GM23248 (cell line): Measurements from ENCODE around the gene LMO7. TPM values are rescaled to one million over a fixed set of nuclear protein-coding genes. Genes with fewer than 3 reads are reported as not detected.
A peak's percentile ranks its signal among the peaks of the same experiment; 100 is the strongest.

Experiments
- DNase-seq: peaks from one replicate; pipeline ENCODE4 v3.0.0-alpha.2; 2015
- H2AFZ ChIP-seq: fragments of 200-600 bp; sonication (generic); 2 replicates; pipeline ENCODE4 v1.6.1; 2016; ENCODE audit warnings: antibody characterized with exemption
- H3F3A ChIP-seq: fragments of 200-600 bp; sonication (generic); 2 replicates; pipeline ENCODE4 v1.6.1; 2016; ENCODE audit warnings: mild to moderate bottlenecking, antibody characterized with exemption, mixed run types; ENCODE audit not compliant: insufficient read depth
- H3K27ac ChIP-seq: fragments of 200-600 bp; sonication (generic); 2 replicates; pipeline ENCODE4 v1.5.1; 2016; ENCODE audit warnings: mild to moderate bottlenecking
- H3K27me3 ChIP-seq: fragments of 200-600 bp; sonication (generic); replicated peaks from 2 replicates; pipeline ENCODE4 v1.6.1; 2016; ENCODE audit warnings: mild to moderate bottlenecking; ENCODE audit not compliant: insufficient read depth
- H3K36me3 ChIP-seq: fragments of 200-600 bp; sonication (generic); 2 replicates; pipeline ENCODE4 v1.6.1; 2016; ENCODE audit warnings: low read depth, mild to moderate bottlenecking
- H3K4me1 ChIP-seq: fragments of 200-600 bp; sonication (generic); 2 replicates; pipeline ENCODE4 v1.6.1; 2016; ENCODE audit warnings: mild to moderate bottlenecking; ENCODE audit not compliant: insufficient read depth
- H3K4me2 ChIP-seq: fragments of 200-600 bp; sonication (generic); one replicate; pipeline ENCODE4 v1.6.1; 2016; ENCODE audit warnings: mild to moderate bottlenecking; ENCODE audit not compliant: unreplicated experiment
- H3K4me3 ChIP-seq: fragments of 200-600 bp; sonication (generic); 2 replicates; pipeline ENCODE4 v1.5.1; 2016; ENCODE audit warnings: mild to moderate bottlenecking
- H3K79me2 ChIP-seq: fragments of 200-600 bp; sonication (generic); 2 replicates; pipeline ENCODE4 v1.6.1; 2016; ENCODE audit warnings: mild to moderate bottlenecking; ENCODE audit not compliant: insufficient read depth
- H3K9ac ChIP-seq: fragments of 200-600 bp; sonication (generic); 2 replicates; pipeline ENCODE4 v1.6.1; 2016; ENCODE audit warnings: mild to moderate bottlenecking
- H3K9me2 ChIP-seq: fragments of 200-600 bp; sonication (generic); 2 replicates; pipeline ENCODE4 v1.6.1; 2016; ENCODE audit warnings: mixed run types, mild to moderate bottlenecking, moderate library complexity; ENCODE audit not compliant: insufficient read depth
- H3K9me3 ChIP-seq: fragments of 200-600 bp; sonication (generic); one replicate; pipeline ENCODE4 v1.6.1; 2017; ENCODE audit warnings: low read depth
- H4K20me1 ChIP-seq: fragments of 200-600 bp; sonication (generic); 2 replicates; pipeline ENCODE4 v1.6.0; 2016; ENCODE audit not compliant: insufficient read depth
- EZH2 ChIP-seq: fragments of 200-600 bp; sonication (generic); IDR thresholded peaks from 2 replicates; pipeline ENCODE4 v1.6.1; 2018; ENCODE audit warnings: antibody characterized with exemption, mild to moderate bottlenecking; ENCODE audit not compliant: insufficient read depth, poor library complexity, severe bottlenecking
- EZH2phosphoT487 ChIP-seq: fragments of 200-600 bp; sonication (generic); IDR thresholded peaks from 2 replicates; pipeline ENCODE4 v1.6.1; 2018; ENCODE audit warnings: antibody characterized with exemption, moderate library complexity, mild to moderate bottlenecking, low read depth; ENCODE audit not compliant: insufficient read depth
- WGBS, 2 experiments: methylation state at CpG; one replicate each; pipeline ENCODE4 v1.1.6; 2015 to 2017; ENCODE audit warnings: low lambda C conversion rate in 2 of 2, low coverage in 1 of 2; ENCODE audit errors: missing lambda C conversion rate in 2 of 2; 5-methylcytosine and 5-hydroxymethylcytosine counted together
- in situ Hi-C: fragments of 300-500 bp; cut with MboI; formaldehyde crosslinking; loops from 2 replicates; pipeline ENCODE4 v1.15.0; 2020
- polyA plus RNA-seq: library from polyadenylated mRNA; unstranded; fragments of >200 nt; fragmentation: Nextera tagmentation; extraction: Ambion mirVana; gene quantifications from 2 replicates; pipeline ENCODE4 v1.2.1, GENCODE V29; 2016
- total RNA-seq: library from RNA; depleted of rRNA; stranded (reverse); fragments of >200 nt; shearing (Covaris generic); gene quantifications from 2 replicates; pipeline ENCODE4 v1.2.3, GENCODE V29; 2014

The LMO7 gene
- total and polyA plus RNA-seq, 2 experiments from 2014 or later: 288 to 318 TPM

DNA sequence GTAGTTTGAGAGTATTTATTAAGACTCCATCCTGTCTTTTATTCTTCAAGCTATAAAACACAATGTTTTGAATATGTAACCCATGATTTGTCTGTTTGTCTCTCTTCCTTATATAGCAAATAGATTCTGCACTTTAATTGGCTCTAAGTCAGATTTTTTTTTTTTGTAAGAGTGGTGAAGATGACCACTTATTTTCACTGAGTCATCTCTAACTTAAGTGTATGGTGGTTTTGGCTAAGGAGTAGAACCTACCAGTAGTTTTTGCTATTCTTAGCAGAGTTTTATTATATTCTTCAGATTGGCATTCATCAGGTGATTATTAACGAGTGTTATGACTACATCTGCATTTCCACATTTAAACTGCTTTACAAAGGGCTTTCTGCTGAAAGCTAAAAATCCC lies 194.7 kb downstream of the LMO7 start:
- 61 to 81% methylated on average over 1 of the region's 1 CpG for WGBS, 2 experiments
- Histone ChIP-seq H3K4me3 (no peak overlapping the region), H2AFZ (no peak overlapping the region), H3F3A (peaks cover 63% of the 10 kb centered on the region), H3K4me2 (peak overlapping the region; percentile 46), H3K9ac (no peak overlapping the region), H3K9me2 (no peaks in the 10 kb centered on the region), H3K27me3 (no peaks in the 10 kb centered on the region), H3K4me1 (peaks cover 22% of the 10 kb centered on the region), H3K9me3 (no peaks in the 10 kb centered on the region), H3K27ac (peak overlapping the region; percentile 15), H3K79me2 (peaks cover 87% of the 10 kb centered on the region), H4K20me1 (peaks cover 13% of the 10 kb centered on the region), H3K36me3 (peaks cover 69% of the 10 kb centered on the region)
- in situ Hi-C loops: no loop called here
- DNase-seq: peak; percentile 81
- no peak for TF ChIP-seq EZH2

GRCh38 chr13:75831389-75831788 lies 195.3 kb downstream of the LMO7 start:
- in situ Hi-C loops: no loop called here
- Histone ChIP-seq H3K4me3 (no peak overlapping the region), H2AFZ (no peak overlapping the region), H3K4me2 (no peak overlapping the region), H3K27me3 (no peaks in the 10 kb centered on the region), H3K4me1 (peaks cover 22% of the 10 kb centered on the region), H3K36me3 (peaks cover 74% of the 10 kb centered on the region), H3K9me3 (no peaks in the 10 kb centered on the region), H3K9ac (no peak overlapping the region), H4K20me1 (peaks cover 13% of the 10 kb centered on the region), H3K79me2 (peaks cover 88% of the 10 kb centered on the region), H3F3A (peaks cover 63% of the 10 kb centered on the region), H3K27ac (0 out of 2 replicates have a peak overlapping the region, but pooled peaks have one; percentile 14), H3K9me2 (no peaks in the 10 kb centered on the region)
- TF ChIP-seq EZH2: no peak
- no peak for TF ChIP-seq EZH2phosphoT487
- DNase-seq: no peak

DNA sequence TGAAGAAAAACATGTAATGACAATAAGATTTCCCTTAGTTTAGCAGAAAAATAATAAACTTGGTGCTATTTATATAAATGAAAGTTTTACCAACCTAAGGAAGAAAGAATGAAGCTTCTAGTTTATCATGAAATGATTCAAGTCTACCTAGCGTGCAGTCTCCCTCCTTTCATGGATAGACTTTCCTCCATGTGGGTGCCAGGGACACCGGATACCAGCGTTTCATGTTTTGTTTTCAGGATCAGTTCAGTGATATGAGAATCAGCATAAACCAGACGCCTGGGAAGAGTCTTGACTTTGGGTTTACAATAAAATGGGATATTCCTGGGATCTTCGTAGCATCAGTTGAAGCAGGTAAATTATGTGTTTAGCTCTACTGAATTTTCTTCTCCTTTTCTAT lies 196.7 kb downstream of the LMO7 start:
- no peaks in the 10 kb centered on the region for H3K27me3 ChIP-seq
- no peak overlapping the region for H3K4me3 ChIP-seq
- H4K20me1 ChIP-seq: peaks cover 12% of the 10 kb centered on the region
- no peak for TF ChIP-seq EZH2
- TF ChIP-seq EZH2phosphoT487: no peak
- peaks cover 82% of the 10 kb centered on the region for H3K79me2 ChIP-seq
- H3K4me1 ChIP-seq: peaks cover 22% of the 10 kb centered on the region
- no peak for DNase-seq
- no peak overlapping the region for H3K27ac ChIP-seq
- no peak overlapping the region for H2AFZ ChIP-seq
- 97 to 98% methylated on average over 5 of the region's 5 CpGs for WGBS, 2 experiments
- H3F3A ChIP-seq: peaks cover 54% of the 10 kb centered on the region
- H3K9me3 ChIP-seq: no peaks in the 10 kb centered on the region
- peaks cover 73% of the 10 kb centered on the region for H3K36me3 ChIP-seq
- H3K9me2 ChIP-seq: no peaks in the 10 kb centered on the region
- no peak overlapping the region for H3K4me2 ChIP-seq
- no peak overlapping the region for H3K9ac ChIP-seq
- in situ Hi-C loops: no loop called here

DNA sequence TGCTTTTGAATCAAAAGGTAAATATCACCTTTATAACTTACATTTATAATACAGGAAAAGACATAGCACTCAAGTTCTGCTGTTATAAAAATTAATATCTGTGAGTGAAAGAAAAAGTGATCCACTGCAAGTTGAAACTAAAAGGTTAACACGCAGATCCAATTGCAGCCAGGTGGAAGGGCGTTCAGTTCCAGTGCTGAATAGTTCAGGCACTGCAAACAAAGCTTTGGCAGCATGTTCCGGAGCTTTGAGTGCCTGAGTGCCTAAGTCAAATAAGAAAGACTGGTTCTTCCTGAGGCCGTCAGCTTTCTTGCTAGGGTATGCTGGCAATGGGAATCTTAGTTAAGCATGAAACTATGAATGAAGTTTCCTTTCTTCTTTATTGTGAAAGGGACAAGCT lies 200.3 kb downstream of the LMO7 start:
- H4K20me1 ChIP-seq: no peaks in the 10 kb centered on the region
- H3K9ac ChIP-seq: no peak overlapping the region
- peaks cover 94% of the 10 kb centered on the region for H3K36me3 ChIP-seq
- H3K4me1 ChIP-seq: peaks cover 1% of the 10 kb centered on the region
- no peak for DNase-seq
- H3K79me2 ChIP-seq: peaks cover 60% of the 10 kb centered on the region
- no peak for TF ChIP-seq EZH2
- TF ChIP-seq EZH2phosphoT487: no peak
- no peak overlapping the region for H3K27ac ChIP-seq
- no peak overlapping the region for H3K4me2 ChIP-seq
- in situ Hi-C loops: no loop called here
- H2AFZ ChIP-seq: no peak overlapping the region
- H3K9me2 ChIP-seq: no peaks in the 10 kb centered on the region
- 94 to 98% methylated on average over 4 of the region's 4 CpGs for WGBS, 2 experiments
- no peaks in the 10 kb centered on the region for H3K27me3 ChIP-seq
- H3K9me3 ChIP-seq: no peaks in the 10 kb centered on the region
- peaks cover 24% of the 10 kb centered on the region for H3F3A ChIP-seq
- H3K4me3 ChIP-seq: no peak overlapping the region

DNA sequence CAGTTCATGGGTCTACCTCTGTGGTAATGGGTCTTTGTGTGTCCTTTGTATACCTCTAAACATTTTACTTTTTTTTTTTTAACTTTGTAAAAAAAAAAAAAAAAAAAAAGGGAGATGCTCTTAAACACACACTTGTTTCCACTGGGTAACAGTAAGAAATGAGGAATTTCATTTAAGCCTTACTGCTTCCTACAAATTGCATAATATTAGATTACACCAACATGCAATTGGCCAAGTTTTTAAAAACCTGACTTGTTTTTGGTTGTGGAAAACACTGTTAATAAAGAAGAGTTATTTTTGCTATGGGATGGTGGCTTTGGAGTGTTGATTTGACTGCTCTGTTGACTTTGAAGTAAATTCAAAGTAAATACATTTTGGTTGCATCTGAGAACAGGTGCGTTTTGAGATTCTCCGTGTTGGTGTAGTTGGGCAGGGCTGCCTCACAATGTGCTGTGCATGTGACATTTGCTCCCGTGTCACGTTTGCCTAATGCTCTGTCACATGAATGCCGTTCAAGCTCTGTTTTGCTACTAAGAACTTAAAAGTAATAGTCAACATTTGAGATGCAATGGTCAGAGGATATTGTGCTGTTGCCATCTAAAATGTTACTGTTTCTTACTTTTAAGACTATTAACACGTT lies 202.4 kb downstream of the LMO7 start:
- peaks cover 96% of the 10 kb centered on the region for H3K36me3 ChIP-seq
- WGBS, 2 experiments: 25 to 38% methylated on average over 6 of the region's 6 CpGs

More for the DNA sequence above, 202.4 kb downstream of the LMO7 start:
- H4K20me1 ChIP-seq: no peaks in the 10 kb centered on the region
- no peak overlapping the region for H3K27ac ChIP-seq
- no peaks in the 10 kb centered on the region for H3K27me3 ChIP-seq
- no peaks in the 10 kb centered on the region for H3K9me2 ChIP-seq
- H3K9ac ChIP-seq: no peak overlapping the region
- peak; percentile 22 for DNase-seq
- H3F3A ChIP-seq: peaks cover 19% of the 10 kb centered on the region
- TF ChIP-seq EZH2phosphoT487 (no peak), EZH2 (no peak)
- peaks cover 45% of the 10 kb centered on the region for H3K79me2 ChIP-seq
- no peaks in the 10 kb centered on the region for H3K9me3 ChIP-seq
- in situ Hi-C loops: no loop called here
- H3K4me1 ChIP-seq: no peaks in the 10 kb centered on the region
- no peak overlapping the region for H3K4me2 ChIP-seq
- H2AFZ ChIP-seq: no peak overlapping the region
- no peak overlapping the region for H3K4me3 ChIP-seq
